ENCODE data around the gene SLC38A9. TPM values are rescaled to one million over a fixed set of nuclear protein-coding genes. Genes with fewer than 3 reads are reported as not detected.

The SLC38A9 gene
- total and polyA plus RNA-seq, 2 of the 8 experiments (the other 6 are each of a cell fraction or from before 2014, with no cell fraction given) = 29.2 to 43.7 TPM

DNA sequence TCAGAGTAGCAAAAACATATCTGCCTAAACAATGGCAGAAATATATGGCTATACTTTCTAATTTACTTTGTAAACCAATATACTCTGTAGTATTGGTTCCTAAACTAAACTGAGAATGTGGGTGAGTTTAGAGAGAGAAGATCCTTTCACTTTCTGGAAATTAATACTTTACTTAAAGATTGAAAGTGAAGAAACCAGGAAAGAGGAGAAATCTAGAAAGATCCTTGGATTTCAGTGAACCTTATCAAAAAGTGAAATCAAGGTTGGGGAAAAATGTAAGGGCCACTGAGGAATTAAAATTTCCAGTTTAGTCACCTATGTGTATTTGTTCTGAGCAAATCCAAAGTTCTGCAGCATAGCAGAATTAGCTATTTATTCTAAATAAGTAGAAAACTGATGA is 5.9 kb downstream of the SLC38A9 start (continued):
- TF ChIP-seq PHF8 (conservative IDR thresholded peaks at IDR 0.05; ENCODE audit: low read depth, low read length) = no peak
- TF ChIP-seq, protein P1, sequence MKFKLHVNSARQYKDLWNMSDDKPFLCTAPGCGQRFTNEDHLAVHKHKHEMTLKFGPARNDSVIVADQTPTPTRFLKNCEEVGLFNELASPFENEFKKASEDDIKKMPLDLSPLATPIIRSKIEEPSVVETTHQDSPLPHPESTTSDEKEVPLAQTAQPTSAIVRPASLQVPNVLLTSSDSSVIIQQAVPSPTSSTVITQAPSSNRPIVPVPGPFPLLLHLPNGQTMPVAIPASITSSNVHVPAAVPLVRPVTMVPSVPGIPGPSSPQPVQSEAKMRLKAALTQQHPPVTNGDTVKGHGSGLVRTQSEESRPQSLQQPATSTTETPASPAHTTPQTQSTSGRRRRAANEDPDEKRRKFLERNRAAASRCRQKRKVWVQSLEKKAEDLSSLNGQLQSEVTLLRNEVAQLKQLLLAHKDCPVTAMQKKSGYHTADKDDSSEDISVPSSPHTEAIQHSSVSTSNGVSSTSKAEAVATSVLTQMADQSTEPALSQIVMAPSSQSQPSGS (IDR thresholded peaks at IDR 0.05; ENCODE audit: low read length) = no peak

All from H1 (cell line).